ENCODE measurements around the gene FGF12. TPM values are rescaled to one million over a fixed set of nuclear protein-coding genes. Genes with fewer than 3 reads are reported as not detected.
A peak's percentile ranks its signal among the peaks of the same experiment; 100 is the strongest.

FGF12 gene
- total RNA-seq, 1 experiment from 2014 or later = 0.09 TPM

DNA sequence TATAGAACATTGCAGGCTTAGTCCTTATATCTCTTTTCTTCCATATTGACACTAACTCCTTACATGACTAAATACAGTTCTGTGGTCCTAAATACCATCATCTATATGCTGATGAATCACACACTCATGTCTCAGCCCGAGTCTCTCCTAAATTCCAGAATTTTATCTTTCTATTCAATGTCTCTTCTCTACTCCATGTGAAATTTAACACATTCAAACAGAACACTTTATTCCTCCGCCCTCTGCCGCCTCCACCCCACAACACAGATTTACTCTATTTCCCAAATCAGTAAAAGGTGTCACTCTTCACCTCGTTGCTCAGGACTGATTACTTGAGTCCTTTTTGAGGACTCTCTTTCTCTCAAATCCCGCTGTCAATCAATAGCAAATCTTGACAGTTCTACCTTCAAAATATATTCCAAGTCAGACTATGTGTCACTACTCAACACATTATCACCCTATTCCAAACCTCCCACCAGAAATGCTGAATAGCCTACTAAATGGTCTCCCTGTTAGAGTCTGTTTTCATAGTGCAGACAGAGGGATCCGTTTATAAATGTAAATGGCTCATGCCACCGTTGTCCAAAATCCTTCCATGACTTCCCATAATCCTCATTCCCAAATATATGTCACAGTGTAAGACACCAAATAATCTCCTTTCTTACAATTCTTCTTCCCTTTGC, 230.3 kb downstream of the FGF12 start:
- no peaks in the 10 kb centered on the region for H3K27me3 Mint-ChIP-seq (ENCODE audit: insufficient read depth, unreplicated experiment)
- no peaks in the 10 kb centered on the region for H3K4me1 Mint-ChIP-seq (ENCODE audit: insufficient read depth, unreplicated experiment)
- intact Hi-C loops (cut with micrococcal nuclease) = no loop called here
- no peaks in the 10 kb centered on the region for H3K9me3 Mint-ChIP-seq (ENCODE audit: unreplicated experiment)
- no peak overlapping the region for H3K27ac Mint-ChIP-seq (ENCODE audit: low read depth, unreplicated experiment)
- no TSS peak for BruUV-seq (replicated peaks)
- H3K36me3 Mint-ChIP-seq (ENCODE audit: insufficient read depth, unreplicated experiment) = no peaks in the 10 kb centered on the region
- ChIA-PET POLR2A (no interaction called here), CTCF (no interaction called here)
- H3K4me3 Mint-ChIP-seq (ENCODE audit: unreplicated experiment) = no peak overlapping the region
- no peak for DNase-seq (ENCODE audit: unreplicated experiment)
- TF ChIP-seq, protein P1, sequence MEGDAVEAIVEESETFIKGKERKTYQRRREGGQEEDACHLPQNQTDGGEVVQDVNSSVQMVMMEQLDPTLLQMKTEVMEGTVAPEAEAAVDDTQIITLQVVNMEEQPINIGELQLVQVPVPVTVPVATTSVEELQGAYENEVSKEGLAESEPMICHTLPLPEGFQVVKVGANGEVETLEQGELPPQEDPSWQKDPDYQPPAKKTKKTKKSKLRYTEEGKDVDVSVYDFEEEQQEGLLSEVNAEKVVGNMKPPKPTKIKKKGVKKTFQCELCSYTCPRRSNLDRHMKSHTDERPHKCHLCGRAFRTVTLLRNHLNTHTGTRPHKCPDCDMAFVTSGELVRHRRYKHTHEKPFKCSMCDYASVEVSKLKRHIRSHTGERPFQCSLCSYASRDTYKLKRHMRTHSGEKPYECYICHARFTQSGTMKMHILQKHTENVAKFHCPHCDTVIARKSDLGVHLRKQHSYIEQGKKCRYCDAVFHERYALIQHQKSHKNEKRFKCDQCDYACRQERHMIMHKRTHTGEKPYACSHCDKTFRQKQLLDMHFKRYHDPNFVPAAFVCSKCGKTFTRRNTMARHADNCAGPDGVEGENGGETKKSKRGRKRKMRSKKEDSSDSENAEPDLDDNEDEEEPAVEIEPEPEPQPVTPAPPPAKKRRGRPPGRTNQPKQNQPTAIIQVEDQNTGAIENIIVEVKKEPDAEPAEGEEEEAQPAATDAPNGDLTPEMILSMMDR (IDR thresholded peaks at IDR 0.05; ENCODE audit: unreplicated experiment) = no peak

DNA sequence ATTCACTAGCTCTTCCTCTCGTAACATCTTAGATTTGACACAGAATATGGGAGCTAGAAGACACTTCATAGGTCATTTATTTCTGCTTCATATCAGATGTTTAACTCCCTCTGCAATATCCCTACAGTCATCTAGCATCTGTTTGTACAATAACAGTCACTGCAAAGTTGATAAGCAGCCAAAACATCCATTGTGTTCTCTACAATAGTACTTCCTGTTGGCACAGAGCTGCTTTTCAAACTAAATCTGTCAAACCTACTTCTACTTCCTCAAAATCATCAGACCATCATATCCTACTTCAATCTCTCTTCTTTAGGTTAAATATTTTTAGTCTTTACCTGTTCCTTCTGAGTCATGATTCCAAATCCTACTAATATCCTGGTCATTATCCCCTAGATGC, 233.2 kb downstream of the FGF12 start:
- Mint-ChIP-seq H3K9me3 (ENCODE audit: unreplicated experiment) (no peaks in the 10 kb centered on the region), H3K4me1 (ENCODE audit: insufficient read depth, unreplicated experiment) (no peaks in the 10 kb centered on the region), H3K27ac (ENCODE audit: low read depth, unreplicated experiment) (no peak overlapping the region), H3K27me3 (ENCODE audit: insufficient read depth, unreplicated experiment) (peaks cover 16% of the 10 kb centered on the region), H3K36me3 (ENCODE audit: insufficient read depth, unreplicated experiment) (no peaks in the 10 kb centered on the region), H3K4me3 (ENCODE audit: unreplicated experiment) (no peak overlapping the region)
- intact Hi-C loops (cut with micrococcal nuclease) = no loop called here
- no TSS peak for BruUV-seq (replicated peaks)
- ChIA-PET POLR2A (no interaction called here), CTCF (interaction anchor here (1.0 kb wide), 1 partner anchor 547 kb away, joined by 3 read pairs; no protein-coding TSS in a partner anchor)
- TF ChIP-seq, protein P1 (IDR thresholded peaks at IDR 0.05; ENCODE audit: unreplicated experiment) = no peak
- DNase-seq (ENCODE audit: unreplicated experiment) = peak; percentile 39

DNA sequence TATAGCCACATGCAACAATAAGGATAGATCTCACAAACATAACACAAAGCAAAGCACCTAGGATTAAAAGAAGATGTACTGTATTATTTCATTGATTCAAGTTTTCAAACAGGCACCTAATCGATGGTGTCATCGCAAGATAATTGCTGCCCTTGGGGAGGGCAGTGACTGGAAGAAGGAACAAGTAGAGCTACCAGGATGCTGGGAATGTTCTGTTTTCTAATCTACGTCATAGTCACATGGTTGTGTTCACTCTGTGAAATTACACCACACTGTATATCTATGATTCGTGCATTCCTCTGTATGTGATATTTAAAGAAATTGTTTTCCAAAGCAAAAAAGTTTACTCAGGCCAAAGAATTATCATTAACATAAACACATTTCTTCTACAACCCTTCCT, 236.6 kb downstream of the FGF12 start:
- BruUV-seq (replicated peaks) = no TSS peak
- no peaks in the 10 kb centered on the region for H3K4me1 Mint-ChIP-seq (ENCODE audit: insufficient read depth, unreplicated experiment)
- no peak overlapping the region for H3K4me3 Mint-ChIP-seq (ENCODE audit: unreplicated experiment)
- no peaks in the 10 kb centered on the region for H3K9me3 Mint-ChIP-seq (ENCODE audit: unreplicated experiment)
- DNase-seq (ENCODE audit: unreplicated experiment) = no peak
- ChIA-PET CTCF (no interaction called here), POLR2A (no interaction called here)
- intact Hi-C loops (cut with micrococcal nuclease) = no loop called here
- H3K27me3 Mint-ChIP-seq (ENCODE audit: insufficient read depth, unreplicated experiment) = peaks cover 34% of the 10 kb centered on the region
- H3K36me3 Mint-ChIP-seq (ENCODE audit: insufficient read depth, unreplicated experiment) = no peaks in the 10 kb centered on the region
- H3K27ac Mint-ChIP-seq (ENCODE audit: low read depth, unreplicated experiment) = no peak overlapping the region
- TF ChIP-seq, protein P1 (IDR thresholded peaks at IDR 0.05; ENCODE audit: unreplicated experiment) = no peak

DNA sequence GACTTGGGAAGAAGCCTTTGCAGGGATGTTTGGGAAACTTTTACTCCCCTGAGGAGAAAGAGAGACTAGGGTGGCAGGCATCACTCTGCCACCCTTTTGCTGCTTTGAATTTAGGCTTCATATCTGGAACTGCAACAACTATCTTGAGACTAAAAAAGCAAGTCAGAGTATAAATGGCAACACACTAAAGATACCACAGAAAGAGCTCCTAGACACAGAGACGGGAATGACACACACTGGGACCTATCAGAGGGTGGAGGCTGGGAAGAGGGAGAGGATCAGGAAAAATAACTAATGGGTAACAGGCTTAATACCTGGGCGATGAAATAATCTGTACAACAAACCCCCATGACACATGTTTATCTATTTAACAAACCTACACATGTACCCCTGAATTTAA, 237.8 kb downstream of the FGF12 start:
- intact Hi-C loops (cut with micrococcal nuclease) = no loop called here
- Mint-ChIP-seq H3K36me3 (ENCODE audit: insufficient read depth, unreplicated experiment) (no peaks in the 10 kb centered on the region), H3K4me1 (ENCODE audit: insufficient read depth, unreplicated experiment) (no peaks in the 10 kb centered on the region), H3K4me3 (ENCODE audit: unreplicated experiment) (no peak overlapping the region), H3K27me3 (ENCODE audit: insufficient read depth, unreplicated experiment) (peaks cover 34% of the 10 kb centered on the region), H3K27ac (ENCODE audit: low read depth, unreplicated experiment) (no peak overlapping the region), H3K9me3 (ENCODE audit: unreplicated experiment) (no peaks in the 10 kb centered on the region)
- no TSS peak for BruUV-seq (replicated peaks)
- TF ChIP-seq, protein P1 (IDR thresholded peaks at IDR 0.05; ENCODE audit: unreplicated experiment) = no peak
- CTCF ChIA-PET = interaction anchor here (0.6 kb wide), 1 partner anchor 864 kb away, joined by 3 read pairs; no protein-coding TSS in a partner anchor
- no peak for DNase-seq (ENCODE audit: unreplicated experiment)
- POLR2A ChIA-PET = no interaction called here

All from MCF 10A (cell line).